Caco-2 (cell line): Measurements from ENCODE around the gene ALG12. TPM values are rescaled to one million over a fixed set of nuclear protein-coding genes. Genes with fewer than 3 reads are reported as not detected.
A peak's percentile ranks its signal among the peaks of the same experiment; 100 is the strongest.

ENCODE experiments used
- BruUV-seq: library from RNA; stranded (reverse); fragments of 400-500 nt; replicated peaks from 2 replicates; lab custom pipeline; 2021; lab: Mats Ljungman, UMichigan
- CTCF ChIA-PET: fragments of 300-600 bp; sonication (Branson Sonifier 250); formaldehyde crosslinking; loops from one replicate; lab custom pipeline; 2022; ENCODE audit warnings: antibody characterized with exemption; lab: Charles Lee
- POLR2A ChIA-PET: fragments of 300-600 bp; sonication (Branson Sonifier 250); formaldehyde crosslinking; loops from one replicate; lab custom pipeline; 2022; ENCODE audit warnings: antibody characterized with exemption; lab: Charles Lee
- DNase-seq, 2 experiments: peaks; one replicate each; pipeline versions ENCODE4 v3.0.0 to v3.0.0-alpha.2; 2020 to 2022
- H3K27me3 ChIP-seq: replicated peaks from 2 replicates; pipeline ENCODE4 v1.6.0; 2011; ENCODE audit warnings: low read length; ENCODE audit not compliant: control insufficient read depth, insufficient read depth
- H3K36me3 ChIP-seq: 2 replicates; pipeline ENCODE4 v1.5.1; 2011; ENCODE audit warnings: low read length; ENCODE audit not compliant: control insufficient read depth, insufficient read depth
- H3K4me1 ChIP-seq: fragments of 250-450 bp; sonication (Bioruptor Pico); 2 replicates; pipeline ENCODE4 v1.5.1; 2020; ENCODE audit warnings: mild to moderate bottlenecking
- H3K4me3 ChIP-seq: 2 replicates; pipeline ENCODE4 v1.5.1; 2011; ENCODE audit warnings: low read depth, mild to moderate bottlenecking, control low read depth, low read length
- H3K9me3 ChIP-seq: fragments of 250-450 bp; sonication (Bioruptor Pico); 2 replicates; pipeline ENCODE4 v1.5.1; 2020; ENCODE audit warnings: mild to moderate bottlenecking, moderate library complexity
- H3K27ac Mint-ChIP-seq: one replicate; pipeline ENCODE4 v1.8.0; 2022; ENCODE audit warnings: mixed read lengths; ENCODE audit not compliant: unreplicated experiment
- H3K27me3 Mint-ChIP-seq: one replicate; pipeline ENCODE4 v1.8.0; 2022; ENCODE audit warnings: mixed read lengths; ENCODE audit not compliant: insufficient read depth, unreplicated experiment
- H3K36me3 Mint-ChIP-seq: one replicate; pipeline ENCODE4 v1.8.0; 2022; ENCODE audit warnings: mild to moderate bottlenecking, mixed read lengths; ENCODE audit not compliant: insufficient read depth, unreplicated experiment
- H3K4me1 Mint-ChIP-seq: one replicate; pipeline ENCODE4 v1.8.0; 2022; ENCODE audit warnings: low read depth, mixed read lengths; ENCODE audit not compliant: unreplicated experiment
- H3K4me3 Mint-ChIP-seq: one replicate; pipeline ENCODE4 v1.8.0; 2022; ENCODE audit warnings: mild to moderate bottlenecking, moderate library complexity, mixed read lengths; ENCODE audit not compliant: unreplicated experiment
- H3K9me3 Mint-ChIP-seq: one replicate; pipeline ENCODE4 v1.8.0; 2022; ENCODE audit warnings: mixed read lengths; ENCODE audit not compliant: unreplicated experiment
- CTCF ChIP-seq, 2 experiments: fragments of 200-600 bp in 1 of 2; IDR thresholded peaks; 1 replicate in 1 of 2; 2 replicates in 1 of 2; pipeline versions ENCODE4 v1.5.1 to v1.8.0; 2011 to 2022; ENCODE audit warnings: antibody characterized with exemption in 1 of 2, control low read depth in 1 of 2, inconsistent platforms in 1 of 2, low read depth in 1 of 2, low read length in 1 of 2, mild to moderate bottlenecking in 1 of 2, moderate library complexity in 1 of 2; ENCODE audit not compliant: insufficient read depth in 1 of 2, severe bottlenecking in 1 of 2, unreplicated experiment in 1 of 2
- intact Hi-C: fragments of 100-400 bp; cut with micrococcal nuclease; formaldehyde crosslinking; loops from one replicate; pipeline ENCODE4 v1.10.0; 2022; ENCODE audit not compliant: unreplicated experiment
- total RNA-seq: library from RNA; stranded (reverse); gene quantifications from 2 replicates; pipeline ENCODE4 v1.2.3, GENCODE V29; 2022

Gene ALG12
- total RNA-seq, 1 experiment from 2014 or later, result 35.7 TPM

DNA sequence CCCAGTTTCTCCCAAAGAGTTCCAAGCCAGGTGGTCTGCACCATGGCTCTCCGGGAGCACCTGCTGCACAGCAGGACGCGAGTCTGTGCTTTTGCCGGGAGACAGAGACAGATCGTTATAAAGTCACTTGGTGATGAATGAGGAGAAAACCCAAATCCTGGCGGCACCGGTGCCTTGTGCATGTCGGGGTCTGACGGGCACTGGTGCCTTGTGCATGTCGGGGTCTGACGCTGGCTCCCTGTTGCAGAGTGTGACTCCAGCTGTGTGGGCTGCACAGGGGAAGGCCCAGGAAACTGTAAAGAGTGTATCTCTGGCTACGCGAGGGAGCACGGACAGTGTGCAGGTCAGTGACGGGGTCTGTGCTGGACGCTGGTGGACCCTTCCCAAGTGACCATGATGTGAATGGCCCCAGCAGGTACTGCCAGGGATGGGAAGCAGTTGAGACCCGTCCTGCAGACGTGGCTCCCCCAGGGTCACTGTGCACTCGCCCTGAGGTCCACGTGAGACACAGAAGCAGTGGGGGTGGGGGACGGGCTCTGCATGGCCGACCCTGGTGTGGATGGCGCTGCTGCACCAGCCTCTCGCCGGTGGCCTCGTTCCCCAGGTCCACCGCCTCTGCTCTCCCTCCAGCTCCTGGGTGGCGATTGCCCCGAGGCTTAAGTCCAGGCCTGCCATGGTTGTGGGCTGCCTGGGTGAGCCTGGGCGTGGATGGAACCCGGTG lies 6.0 kb upstream of the ALG12 start:
- Mint-ChIP-seq H3K4me3 (no peak overlapping the region), H3K27me3 (no peaks in the 10 kb centered on the region), H3K27ac (no peak overlapping the region), H3K36me3 (peaks cover 4% of the 10 kb centered on the region), H3K4me1 (no peaks in the 10 kb centered on the region), H3K9me3 (no peaks in the 10 kb centered on the region)
- Histone ChIP-seq H3K9me3 (no peaks in the 10 kb centered on the region), H3K4me1 (0 out of 2 replicates have a peak, but pooled peaks cover 2% of the 10 kb centered on the region), H3K4me3 (no peak overlapping the region), H3K36me3 (no peaks in the 10 kb centered on the region), H3K27me3 (no peaks in the 10 kb centered on the region)
- intact Hi-C loops, result no loop called here
- no peak for DNase-seq
- POLR2A ChIA-PET, result no interaction called here
- BruUV-seq, result no TSS peak
- CTCF ChIA-PET, result no interaction called here
- no peak for TF ChIP-seq CTCF (IDR thresholded peaks at IDR 0.05; ENCODE audit: insufficient read depth in 1 of 2, low read depth in 1 of 2, low read length in 1 of 2, severe bottlenecking in 1 of 2, unreplicated experiment in 1 of 2)

DNA sequence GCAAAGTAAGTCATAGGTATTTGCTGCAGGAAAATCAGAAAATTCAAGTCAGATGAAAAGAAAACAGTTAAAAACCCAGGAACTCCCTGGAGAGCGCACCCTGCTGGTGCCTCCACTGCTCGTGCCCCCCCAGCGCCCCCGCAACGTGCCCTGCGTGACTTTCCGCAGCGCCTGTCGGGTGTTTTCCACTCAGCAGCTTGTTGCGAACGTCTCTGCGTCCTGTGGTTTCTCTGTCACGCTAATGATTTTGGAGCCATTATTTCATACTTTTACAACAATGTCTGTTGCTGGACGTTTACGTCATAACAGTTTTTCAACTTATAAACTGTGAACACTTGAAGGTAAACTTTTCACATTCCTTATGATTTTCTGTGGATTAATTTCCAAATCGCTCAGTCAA lies 5.2 kb upstream of the ALG12 start:
- TF ChIP-seq CTCF (IDR thresholded peaks at IDR 0.05; ENCODE audit: insufficient read depth in 1 of 2, low read depth in 1 of 2, low read length in 1 of 2, severe bottlenecking in 1 of 2, unreplicated experiment in 1 of 2), result peak in 1 of 2 experiments; percentile 13
- H3K36me3 ChIP-seq, result no peaks in the 10 kb centered on the region
- ChIA-PET CTCF (no interaction called here), POLR2A (no interaction called here)
- 0 out of 2 replicates have a peak, but pooled peaks cover 5% of the 10 kb centered on the region for H3K4me1 ChIP-seq
- H3K27ac Mint-ChIP-seq, result no peak overlapping the region
- H3K9me3 Mint-ChIP-seq, result no peaks in the 10 kb centered on the region
- no peaks in the 10 kb centered on the region for H3K27me3 Mint-ChIP-seq
- H3K9me3 ChIP-seq, result no peaks in the 10 kb centered on the region
- H3K36me3 Mint-ChIP-seq, result peaks cover 9% of the 10 kb centered on the region
- no peak for DNase-seq
- H3K4me3 ChIP-seq, result no peak overlapping the region
- no peaks in the 10 kb centered on the region for H3K4me1 Mint-ChIP-seq
- BruUV-seq, result no TSS peak
- intact Hi-C loops, result no loop called here
- H3K4me3 Mint-ChIP-seq, result no peak overlapping the region
- H3K27me3 ChIP-seq, result no peaks in the 10 kb centered on the region

DNA sequence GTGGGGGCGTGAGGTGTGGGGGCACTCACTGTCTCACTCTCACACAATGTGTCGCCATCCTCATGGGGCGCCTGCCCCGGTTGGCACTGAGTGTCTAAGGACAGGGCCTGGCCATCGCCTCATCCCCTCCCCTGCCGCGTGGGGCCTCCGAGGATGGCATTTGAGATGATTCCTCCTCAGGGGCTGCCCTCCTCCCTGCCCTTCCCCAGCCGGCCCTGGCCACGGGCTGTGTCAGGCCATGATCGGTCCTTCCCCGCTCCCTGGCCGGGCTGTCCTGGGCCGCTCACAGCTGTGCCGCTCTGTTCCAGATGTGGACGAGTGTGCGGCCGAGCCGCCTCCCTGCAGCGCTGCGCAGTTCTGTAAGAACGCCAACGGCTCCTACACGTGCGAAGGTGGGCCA lies 4.7 kb upstream of the ALG12 start:
- intact Hi-C loops, result no loop called here
- no peak overlapping the region for H3K4me3 ChIP-seq
- BruUV-seq, result no TSS peak
- no peaks in the 10 kb centered on the region for H3K36me3 ChIP-seq
- no peaks in the 10 kb centered on the region for H3K27me3 Mint-ChIP-seq
- H3K27me3 ChIP-seq, result no peaks in the 10 kb centered on the region
- ChIA-PET CTCF (no interaction called here), POLR2A (no interaction called here)
- no peak overlapping the region for H3K27ac Mint-ChIP-seq
- H3K36me3 Mint-ChIP-seq, result peaks cover 9% of the 10 kb centered on the region
- H3K4me1 Mint-ChIP-seq, result no peaks in the 10 kb centered on the region
- no peak overlapping the region for H3K4me3 Mint-ChIP-seq
- H3K9me3 Mint-ChIP-seq, result no peaks in the 10 kb centered on the region
- no peak for TF ChIP-seq CTCF (IDR thresholded peaks at IDR 0.05; ENCODE audit: insufficient read depth in 1 of 2, low read depth in 1 of 2, low read length in 1 of 2, severe bottlenecking in 1 of 2, unreplicated experiment in 1 of 2)
- DNase-seq, result no peak
- H3K4me1 ChIP-seq, result 0 out of 2 replicates have a peak, but pooled peaks cover 5% of the 10 kb centered on the region
- H3K9me3 ChIP-seq, result no peaks in the 10 kb centered on the region
